Glutamatergic neuron (in vitro differentiated cells): ENCODE measurements around the gene OS9. TPM values are rescaled to one million over a fixed set of nuclear protein-coding genes. Genes with fewer than 3 reads are reported as not detected.

Experiments used
- DNase-seq: peaks from one replicate; pipeline ENCODE4 v3.0.0; 2022
- H3K27ac Mint-ChIP-seq: one replicate; pipeline ENCODE4 v1.8.0; 2020; ENCODE audit warnings: mild to moderate bottlenecking, mixed read lengths, inconsistent platforms; ENCODE audit not compliant: unreplicated experiment
- H3K27me3 Mint-ChIP-seq: one replicate; pipeline ENCODE4 v1.8.0; 2020; ENCODE audit warnings: mild to moderate bottlenecking, moderate library complexity, mixed read lengths, inconsistent platforms; ENCODE audit not compliant: unreplicated experiment
- H3K36me3 Mint-ChIP-seq: one replicate; pipeline ENCODE4 v1.8.0; 2020; ENCODE audit warnings: mild to moderate bottlenecking, mixed read lengths, inconsistent platforms; ENCODE audit not compliant: unreplicated experiment
- H3K4me1 Mint-ChIP-seq: one replicate; pipeline ENCODE4 v1.8.0; 2020; ENCODE audit warnings: mild to moderate bottlenecking, low read depth, mixed read lengths, inconsistent platforms; ENCODE audit not compliant: unreplicated experiment
- H3K4me3 Mint-ChIP-seq: one replicate; pipeline ENCODE4 v1.8.0; 2020; ENCODE audit warnings: mild to moderate bottlenecking, mixed read lengths, inconsistent platforms; ENCODE audit not compliant: unreplicated experiment
- H3K9me3 Mint-ChIP-seq: one replicate; pipeline ENCODE4 v1.8.0; 2020; ENCODE audit warnings: mild to moderate bottlenecking, moderate library complexity, mixed read lengths, inconsistent platforms; ENCODE audit not compliant: unreplicated experiment
- total RNA-seq: library from RNA; stranded (reverse); fragmentation: NEBNext Ultra II Directional; extraction: Animal tissue kit (Norgen Biotek cat#: 25700); gene quantifications from one replicate; pipeline ENCODE4 v1.2.1, GENCODE V29; 2021; ENCODE audit not compliant: unreplicated experiment
- TF ChIP-seq, protein P1 (sequence below): fragments of 200-600 bp; sonication (generic); IDR thresholded peaks from one replicate; pipeline ENCODE4 v1.5.0; 2021; ENCODE audit not compliant: partially characterized antibody, unreplicated experiment

The OS9 gene
- total RNA-seq, 1 donor from 2014 or later, result 225 TPM

DNA sequence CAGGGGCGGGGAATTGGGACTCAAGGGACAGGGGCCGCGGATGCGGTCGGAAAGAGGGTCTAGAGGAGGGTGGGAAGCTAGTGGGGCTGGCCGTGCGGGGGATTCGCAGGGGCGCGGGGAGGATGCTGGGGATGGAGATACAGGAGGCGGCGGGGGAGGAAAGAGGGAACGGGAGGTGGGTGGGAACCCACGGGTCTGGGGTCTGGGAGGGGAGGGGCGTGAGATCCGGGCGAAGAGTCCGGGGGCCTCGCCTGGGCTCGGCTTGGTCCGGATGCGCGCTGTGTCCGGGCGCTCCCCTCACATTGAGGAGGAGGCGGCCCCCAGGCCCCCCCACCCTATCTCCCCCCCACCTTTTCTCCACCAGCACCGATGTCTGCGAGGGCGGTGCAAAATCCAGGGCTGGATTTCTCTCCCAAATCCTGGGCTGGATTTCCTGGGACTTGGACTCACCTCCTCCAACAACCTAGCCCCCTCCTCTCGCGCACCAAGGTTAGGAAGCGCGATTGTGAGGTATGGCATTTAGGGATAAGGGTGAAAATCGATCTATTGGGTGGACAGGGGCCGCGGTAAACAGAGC lies 44.8 kb downstream of the OS9 start, which contains the start of gene AGAP2:
Gene AGAP2 (minus strand): TSS at position 82 of the 577 bp plus-strand sequence. CDS start 496 bp downstream, outside the sequence.
- DNase-seq, result peak; percentile 75
- Mint-ChIP-seq H3K36me3 (peaks cover 10% of the 10 kb centered on the region), H3K27ac (peak within 1 kb of the TSS; percentile 38), H3K4me1 (peaks cover 25% of the 10 kb centered on the region), H3K4me3 (peak within 1 kb of the TSS; percentile 85), H3K9me3 (peaks cover 11% of the 10 kb centered on the region), H3K27me3 (peaks cover 29% of the 10 kb centered on the region)
- TF ChIP-seq, protein P1, sequence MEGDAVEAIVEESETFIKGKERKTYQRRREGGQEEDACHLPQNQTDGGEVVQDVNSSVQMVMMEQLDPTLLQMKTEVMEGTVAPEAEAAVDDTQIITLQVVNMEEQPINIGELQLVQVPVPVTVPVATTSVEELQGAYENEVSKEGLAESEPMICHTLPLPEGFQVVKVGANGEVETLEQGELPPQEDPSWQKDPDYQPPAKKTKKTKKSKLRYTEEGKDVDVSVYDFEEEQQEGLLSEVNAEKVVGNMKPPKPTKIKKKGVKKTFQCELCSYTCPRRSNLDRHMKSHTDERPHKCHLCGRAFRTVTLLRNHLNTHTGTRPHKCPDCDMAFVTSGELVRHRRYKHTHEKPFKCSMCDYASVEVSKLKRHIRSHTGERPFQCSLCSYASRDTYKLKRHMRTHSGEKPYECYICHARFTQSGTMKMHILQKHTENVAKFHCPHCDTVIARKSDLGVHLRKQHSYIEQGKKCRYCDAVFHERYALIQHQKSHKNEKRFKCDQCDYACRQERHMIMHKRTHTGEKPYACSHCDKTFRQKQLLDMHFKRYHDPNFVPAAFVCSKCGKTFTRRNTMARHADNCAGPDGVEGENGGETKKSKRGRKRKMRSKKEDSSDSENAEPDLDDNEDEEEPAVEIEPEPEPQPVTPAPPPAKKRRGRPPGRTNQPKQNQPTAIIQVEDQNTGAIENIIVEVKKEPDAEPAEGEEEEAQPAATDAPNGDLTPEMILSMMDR, result no peak

DNA sequence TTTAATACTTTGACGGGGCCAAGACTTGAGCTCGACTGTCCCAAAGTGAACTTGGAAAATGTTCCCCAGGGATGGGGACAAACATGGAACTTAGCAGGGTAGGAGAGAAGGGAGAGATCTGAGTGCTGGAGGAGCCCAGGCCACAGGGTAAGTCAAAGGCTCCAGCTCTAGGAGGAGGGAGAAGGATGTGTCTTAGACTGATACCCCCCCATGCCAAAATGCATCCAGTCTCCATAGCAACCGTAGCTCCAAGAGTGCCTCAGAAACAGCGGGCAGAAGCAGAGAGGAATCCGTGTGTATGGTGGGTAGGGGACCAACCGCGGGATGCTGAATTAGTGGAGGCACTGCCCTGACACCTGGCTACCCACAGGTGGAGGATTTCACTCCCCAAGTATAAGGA lies 45.5 kb downstream of the OS9 start:
- peak overlapping the region; percentile 85 for H3K4me3 Mint-ChIP-seq
- no peak for DNase-seq
- TF ChIP-seq, protein P1, result no peak
- peak overlapping the region; percentile 38 for H3K27ac Mint-ChIP-seq
- H3K36me3 Mint-ChIP-seq, result peaks cover 9% of the 10 kb centered on the region
- H3K9me3 Mint-ChIP-seq, result peaks cover 12% of the 10 kb centered on the region
- H3K4me1 Mint-ChIP-seq, result peaks cover 24% of the 10 kb centered on the region
- peaks cover 30% of the 10 kb centered on the region for H3K27me3 Mint-ChIP-seq

DNA sequence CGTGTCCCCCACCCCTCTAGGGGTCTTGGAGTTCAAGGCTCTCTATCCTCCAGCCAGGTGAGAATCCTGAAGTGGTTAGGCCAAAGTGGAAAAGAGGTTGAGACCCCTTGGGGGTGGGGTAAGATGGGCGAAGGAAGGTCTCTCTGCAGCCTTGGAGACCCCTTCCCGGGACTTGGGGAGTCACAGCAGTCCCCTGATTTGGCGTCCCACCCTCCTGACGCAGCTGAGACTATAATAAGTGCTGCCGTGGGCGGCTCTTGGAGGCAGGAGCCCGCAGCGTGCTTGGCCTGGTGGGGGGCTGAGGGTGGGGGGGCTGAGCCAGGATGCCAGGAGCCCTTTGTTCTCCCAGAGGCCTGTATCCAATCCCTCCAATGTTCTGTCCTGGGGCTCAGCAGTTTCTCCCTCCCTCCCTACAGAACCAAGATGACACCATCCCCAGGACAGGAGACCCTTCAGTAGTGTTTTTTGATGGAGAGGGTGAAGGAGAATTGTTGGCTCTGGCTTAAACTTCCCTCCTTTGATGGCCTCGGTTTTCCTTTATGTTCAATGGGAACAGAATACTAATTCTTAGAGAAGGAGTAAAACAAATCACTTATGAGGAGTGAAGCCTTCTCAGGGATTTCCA lies 46.1 kb downstream of the OS9 start:
- Mint-ChIP-seq H3K4me3 (no peak overlapping the region), H3K27ac (no peak overlapping the region), H3K4me1 (peaks cover 18% of the 10 kb centered on the region), H3K27me3 (peaks cover 28% of the 10 kb centered on the region), H3K36me3 (peaks cover 4% of the 10 kb centered on the region), H3K9me3 (peaks cover 10% of the 10 kb centered on the region)
- no peak for DNase-seq
- TF ChIP-seq, protein P1, result no peak

DNA sequence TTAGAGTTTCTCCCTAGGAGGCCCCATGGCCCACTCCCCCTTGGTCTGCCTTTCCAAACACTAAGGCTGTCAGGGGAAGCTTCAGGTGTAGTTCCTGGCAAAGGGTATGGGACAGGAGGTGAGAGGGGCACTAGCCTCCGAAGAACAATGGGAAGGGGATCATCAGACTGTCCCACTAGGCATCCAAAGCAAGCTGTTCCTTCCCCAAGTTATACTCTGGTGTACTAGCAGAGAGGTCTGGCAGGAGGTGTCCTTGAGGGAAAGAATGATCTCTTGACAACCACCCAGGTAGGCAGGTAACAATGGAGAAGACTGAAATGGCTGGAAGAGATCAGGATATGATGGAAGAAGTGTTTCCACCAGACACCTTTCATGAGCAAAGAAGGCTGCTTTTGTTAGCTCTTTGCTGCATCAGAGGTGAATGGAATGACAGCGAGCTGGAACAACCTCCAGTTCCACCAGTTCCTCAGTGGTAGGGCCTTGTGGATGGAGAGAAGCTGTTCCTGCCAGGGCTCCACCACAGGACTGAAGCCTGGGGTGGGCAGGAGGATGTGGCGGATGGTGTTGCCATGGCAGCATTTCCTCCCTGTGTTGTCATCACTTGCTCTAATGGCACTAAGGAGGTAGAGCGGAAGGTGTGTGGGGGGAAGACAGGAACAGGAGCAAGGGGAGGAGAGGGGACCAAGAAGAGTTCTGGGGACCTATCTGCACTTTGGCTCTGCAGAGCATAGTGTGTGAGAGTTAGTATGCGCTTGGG lies 46.9 kb downstream of the OS9 start:
- Mint-ChIP-seq H3K27ac (no peak overlapping the region), H3K4me1 (peaks cover 17% of the 10 kb centered on the region), H3K27me3 (peaks cover 26% of the 10 kb centered on the region), H3K36me3 (peaks cover 4% of the 10 kb centered on the region), H3K4me3 (peak overlapping the region; percentile 44), H3K9me3 (peaks cover 14% of the 10 kb centered on the region)
- DNase-seq, result no peak
- TF ChIP-seq, protein P1, result no peak
